Measurements from ENCODE around the gene TCIRG1. TPM values are rescaled to one million over a fixed set of nuclear protein-coding genes. Genes with fewer than 3 reads are reported as not detected.

TCIRG1 gene
- total and polyA plus RNA-seq, 2 of the 13 experiments (the other 11 are each of a cell fraction or from before 2014, with no cell fraction given): 48.0 to 69.6 TPM

GRCh38 chr11:68036141-68036716 lies 2.6 kb upstream of the TCIRG1 start (continued):
- TF ChIP-seq CTCF (CRISPR knock-in tag; IDR thresholded peaks at IDR 0.05) (0 out of 2 replicates have a peak, but pooled peaks have one; percentile 22), NFE2L2 (IDR thresholded peaks at IDR 0.05; ENCODE audit: low read length) (no peak), ZNF292 (CRISPR knock-in tag; IDR thresholded peaks at IDR 0.05; ENCODE audit: borderline replicate concordance, low read depth) (no peak), NFE2 (CRISPR knock-in tag; IDR thresholded peaks at IDR 0.05) (no peak), GPBP1L1 (CRISPR knock-in tag; IDR thresholded peaks at IDR 0.05) (no peak), CSRNP2 (CRISPR knock-in tag; conservative IDR thresholded peaks at IDR 0.05; ENCODE audit: low read depth) (no peak), PCBP1 (IDR thresholded peaks at IDR 0.05; ENCODE audit: borderline replicate concordance, low read depth, low read length) (no peak), RAD21 (CRISPR knock-in tag; IDR thresholded peaks at IDR 0.05) (no peak), MIER2 (CRISPR knock-in tag; IDR thresholded peaks at IDR 0.05) (no peak), ELF1 (CRISPR knock-in tag; IDR thresholded peaks at IDR 0.05) (no peak), ATF1 (CRISPR knock-in tag; IDR thresholded peaks at IDR 0.05) (no peak), ZNF773 (CRISPR knock-in tag; IDR thresholded peaks at IDR 0.05; ENCODE audit: borderline replicate concordance) (no peak)
- TF ChIP-seq, protein P1, sequence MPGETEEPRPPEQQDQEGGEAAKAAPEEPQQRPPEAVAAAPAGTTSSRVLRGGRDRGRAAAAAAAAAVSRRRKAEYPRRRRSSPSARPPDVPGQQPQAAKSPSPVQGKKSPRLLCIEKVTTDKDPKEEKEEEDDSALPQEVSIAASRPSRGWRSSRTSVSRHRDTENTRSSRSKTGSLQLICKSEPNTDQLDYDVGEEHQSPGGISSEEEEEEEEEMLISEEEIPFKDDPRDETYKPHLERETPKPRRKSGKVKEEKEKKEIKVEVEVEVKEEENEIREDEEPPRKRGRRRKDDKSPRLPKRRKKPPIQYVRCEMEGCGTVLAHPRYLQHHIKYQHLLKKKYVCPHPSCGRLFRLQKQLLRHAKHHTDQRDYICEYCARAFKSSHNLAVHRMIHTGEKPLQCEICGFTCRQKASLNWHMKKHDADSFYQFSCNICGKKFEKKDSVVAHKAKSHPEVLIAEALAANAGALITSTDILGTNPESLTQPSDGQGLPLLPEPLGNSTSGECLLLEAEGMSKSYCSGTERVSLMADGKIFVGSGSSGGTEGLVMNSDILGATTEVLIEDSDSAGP (CRISPR knock-in tag; IDR thresholded peaks at IDR 0.05; ENCODE audit: borderline replicate concordance): no peak

All from HepG2 (cell line).